Measurements from ENCODE around the gene CCT2. TPM values are rescaled to one million over a fixed set of nuclear protein-coding genes. Genes with fewer than 3 reads are reported as not detected.
A peak's percentile ranks its signal among the peaks of the same experiment; 100 is the strongest.
"Not testable (repeated sequence)": the region's sequence is repeated elsewhere in the genome, so short reads cannot be mapped to it uniquely, and the experiment has no call there.

Gene CCT2
- total RNA-seq, 1 donor from 2014 or later = 447 TPM

- peaks cover 7% of the 10 kb centered on the region for H3K9me3 Mint-ChIP-seq
- H3K36me3 Mint-ChIP-seq (ENCODE audit: low read depth) = peaks cover 43% of the 10 kb centered on the region
- H3K27me3 Mint-ChIP-seq (ENCODE audit: insufficient read depth) = no peaks in the 10 kb centered on the region
- intact Hi-C loops (cut with micrococcal nuclease) = no loop called here
- H3K4me3 Mint-ChIP-seq = no peak overlapping the region
- DNase-seq (ENCODE audit: low spot score) = no peak
- H3K27ac Mint-ChIP-seq = peak overlapping the region; percentile 13
- no peaks in the 10 kb centered on the region for H3K4me1 Mint-ChIP-seq (ENCODE audit: low read depth)
Observed at GRCh38 chr12:69601962-69602685, 16.9 kb downstream of the CCT2 start.

DNA sequence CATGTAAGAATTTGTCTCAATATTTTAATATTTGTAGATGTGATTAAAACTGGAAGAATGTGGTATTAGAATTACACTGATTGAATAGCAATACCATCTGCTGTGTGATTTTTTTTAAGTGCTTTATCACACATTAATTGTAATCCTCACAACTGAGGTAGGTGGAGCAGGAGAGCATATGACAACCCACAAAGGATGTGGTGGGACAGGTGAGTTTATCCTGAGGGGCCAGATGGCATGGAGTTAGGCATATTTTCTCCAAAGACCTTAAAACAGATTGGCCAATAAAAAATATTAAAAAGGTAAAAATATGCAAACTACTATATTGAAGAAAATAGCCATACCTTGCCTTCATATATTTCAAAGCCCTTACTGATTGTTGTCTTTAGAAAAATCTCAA is 17.7 kb downstream of the CCT2 start:
- intact Hi-C loops (cut with micrococcal nuclease) = no loop called here
- Mint-ChIP-seq H3K4me3 (no peak overlapping the region), H3K36me3 (ENCODE audit: low read depth) (peaks cover 36% of the 10 kb centered on the region), H3K27me3 (ENCODE audit: insufficient read depth) (no peaks in the 10 kb centered on the region), H3K27ac (peak overlapping the region; percentile 13), H3K4me1 (ENCODE audit: low read depth) (no peaks in the 10 kb centered on the region), H3K9me3 (peaks cover 7% of the 10 kb centered on the region)
- DNase-seq (ENCODE audit: low spot score) = no peak

- H3K27me3 Mint-ChIP-seq (ENCODE audit: insufficient read depth); H3K4me3 Mint-ChIP-seq; H3K4me1 Mint-ChIP-seq (ENCODE audit: low read depth); H3K9me3 Mint-ChIP-seq; DNase-seq (ENCODE audit: low spot score); intact Hi-C loops (cut with micrococcal nuclease); H3K27ac Mint-ChIP-seq: not testable (repeated sequence)
- H3K36me3 Mint-ChIP-seq (ENCODE audit: low read depth) = peaks cover 31% of the 10 kb centered on the region
Observed at GRCh38 chr12:69603556-69603955, 18.3 kb downstream of the CCT2 start.

DNA sequence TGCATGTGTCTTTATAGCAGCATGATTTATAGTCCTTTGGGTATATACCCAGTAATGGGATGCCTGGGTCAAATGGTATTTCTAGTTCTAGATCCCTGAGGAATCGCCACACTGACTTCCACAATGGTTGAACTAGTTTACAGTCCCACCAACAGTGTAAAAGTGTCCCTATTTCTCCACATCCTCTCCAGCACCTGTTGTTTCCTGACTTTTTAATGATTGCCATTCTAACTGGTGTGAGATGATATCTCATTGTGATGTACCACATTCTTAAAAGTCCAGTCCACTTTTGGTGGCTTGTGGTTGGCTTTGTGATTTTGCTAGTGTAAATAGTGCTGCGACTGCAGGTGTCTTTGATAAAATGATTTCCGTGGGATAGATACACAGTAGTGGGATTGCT is 19.0 kb downstream of the CCT2 start:
- H3K27ac Mint-ChIP-seq; H3K9me3 Mint-ChIP-seq; DNase-seq (ENCODE audit: low spot score); intact Hi-C loops (cut with micrococcal nuclease); H3K4me1 Mint-ChIP-seq (ENCODE audit: low read depth); H3K27me3 Mint-ChIP-seq (ENCODE audit: insufficient read depth); H3K4me3 Mint-ChIP-seq: not testable (repeated sequence)
- H3K36me3 Mint-ChIP-seq (ENCODE audit: low read depth) = peaks cover 26% of the 10 kb centered on the region

- H3K27ac Mint-ChIP-seq = no peak overlapping the region
- intact Hi-C loops (cut with micrococcal nuclease) = no loop called here
- peaks cover 14% of the 10 kb centered on the region for H3K27me3 Mint-ChIP-seq (ENCODE audit: insufficient read depth)
- no peak overlapping the region for H3K4me3 Mint-ChIP-seq
- H3K4me1 Mint-ChIP-seq (ENCODE audit: low read depth) = no peaks in the 10 kb centered on the region
- peaks cover 4% of the 10 kb centered on the region for H3K36me3 Mint-ChIP-seq (ENCODE audit: low read depth)
- no peak for DNase-seq (ENCODE audit: low spot score)
- H3K9me3 Mint-ChIP-seq = no peaks in the 10 kb centered on the region
Observed at GRCh38 chr12:69608114-69608513, 22.9 kb downstream of the CCT2 start.

DNA sequence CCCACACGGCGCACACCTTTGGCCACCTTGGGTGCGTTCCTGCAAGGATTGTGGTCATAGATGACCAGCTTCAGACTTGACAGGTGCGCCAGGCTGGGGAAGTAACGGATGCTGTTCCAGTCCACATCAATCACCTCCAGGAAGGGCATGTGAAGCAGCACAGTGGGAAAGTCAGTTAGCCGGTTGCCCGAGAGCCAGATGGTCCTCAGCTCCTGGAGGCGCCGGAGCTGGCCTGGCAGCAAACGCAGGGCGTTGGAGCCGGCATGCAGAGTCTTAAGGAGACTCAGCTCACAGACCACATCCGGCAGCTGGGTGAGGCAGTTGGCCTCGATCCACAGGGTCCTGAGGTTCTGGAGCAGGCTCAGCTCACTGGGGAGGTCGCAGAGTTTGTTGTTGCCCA is 24.9 kb downstream of the CCT2 start:
- Mint-ChIP-seq H3K36me3 (ENCODE audit: low read depth) (no peaks in the 10 kb centered on the region), H3K27ac (no peak overlapping the region), H3K4me3 (no peak overlapping the region), H3K4me1 (ENCODE audit: low read depth) (no peaks in the 10 kb centered on the region), H3K27me3 (ENCODE audit: insufficient read depth) (peaks cover 14% of the 10 kb centered on the region), H3K9me3 (no peaks in the 10 kb centered on the region)
- DNase-seq (ENCODE audit: low spot score) = no peak
- intact Hi-C loops (cut with micrococcal nuclease) = no loop called here

- no peaks in the 10 kb centered on the region for H3K4me1 Mint-ChIP-seq (ENCODE audit: low read depth)
- no peaks in the 10 kb centered on the region for H3K9me3 Mint-ChIP-seq
- H3K27me3 Mint-ChIP-seq (ENCODE audit: insufficient read depth) = peaks cover 14% of the 10 kb centered on the region
- intact Hi-C loops (cut with micrococcal nuclease) = no loop called here
- no peak within 1 kb of the TSS for H3K4me3 Mint-ChIP-seq
- H3K36me3 Mint-ChIP-seq (ENCODE audit: low read depth) = no peaks in the 10 kb centered on the region
- H3K27ac Mint-ChIP-seq = no peak within 1 kb of the TSS
- no peak for DNase-seq (ENCODE audit: low spot score)
Observed at GRCh38 chr12:69610729-69611128, 25.5 kb downstream of the CCT2 start, which contains the start of gene LRRC10. Gene LRRC10 (minus strand): TSS chr12:69610907. CDS start chr12:69610838, 69 bp downstream.

GRCh38 chr12:69613351-69613750 is 28.1 kb downstream of the CCT2 start:
- DNase-seq (ENCODE audit: low spot score) = no peak
- H3K36me3 Mint-ChIP-seq (ENCODE audit: low read depth) = no peaks in the 10 kb centered on the region
- H3K9me3 Mint-ChIP-seq = no peaks in the 10 kb centered on the region
- H3K4me1 Mint-ChIP-seq (ENCODE audit: low read depth) = no peaks in the 10 kb centered on the region
- H3K27me3 Mint-ChIP-seq (ENCODE audit: insufficient read depth) = peaks cover 12% of the 10 kb centered on the region
- no peak overlapping the region for H3K27ac Mint-ChIP-seq
- no peak overlapping the region for H3K4me3 Mint-ChIP-seq
- intact Hi-C loops (cut with micrococcal nuclease) = no loop called here

DNA sequence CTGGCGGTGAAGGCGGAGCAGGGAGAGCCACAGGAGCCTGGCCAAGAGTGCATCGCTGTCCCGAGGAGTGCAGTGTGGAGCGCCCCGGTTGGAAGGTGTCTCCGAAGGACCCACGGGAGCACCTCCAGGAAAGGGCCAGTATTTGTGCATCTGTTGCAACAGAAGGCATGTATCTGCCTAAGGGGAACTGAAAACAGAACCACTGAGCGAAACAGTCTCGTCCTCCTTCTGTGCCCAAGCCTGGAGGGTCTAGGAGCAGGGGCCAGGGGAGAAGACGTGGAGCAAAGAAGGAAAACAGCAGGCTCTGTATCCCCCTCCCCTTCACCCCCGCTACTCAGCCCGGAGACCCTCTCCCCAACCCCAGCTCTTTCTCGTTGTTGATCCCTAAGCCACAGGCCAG is 30.8 kb downstream of the CCT2 start:
- no peak overlapping the region for H3K4me3 Mint-ChIP-seq

DNA sequence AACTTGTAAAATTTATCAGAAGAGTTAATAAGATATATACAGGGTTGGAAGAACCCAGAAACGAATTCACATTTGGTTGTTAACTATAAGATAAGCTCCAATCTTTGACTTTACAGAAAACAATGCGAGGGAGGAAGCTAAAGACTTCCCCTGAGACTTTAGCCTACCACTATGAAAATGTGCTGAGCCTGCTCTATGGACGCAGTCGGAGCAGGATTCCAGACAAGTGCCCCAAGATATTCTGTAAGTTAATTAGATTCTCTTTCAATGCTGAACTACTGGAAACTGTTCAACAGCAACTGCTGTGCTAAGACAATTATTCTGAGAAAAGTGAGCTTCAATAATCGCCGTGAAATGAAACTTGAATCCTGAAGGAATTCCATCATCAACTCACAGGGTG is 33.8 kb downstream of the CCT2 start:
- intact Hi-C loops (cut with micrococcal nuclease) = no loop called here
- Mint-ChIP-seq H3K27me3 (ENCODE audit: insufficient read depth) (peaks cover 7% of the 10 kb centered on the region), H3K27ac (no peak overlapping the region), H3K4me3 (no peak overlapping the region), H3K4me1 (ENCODE audit: low read depth) (no peaks in the 10 kb centered on the region), H3K36me3 (ENCODE audit: low read depth) (no peaks in the 10 kb centered on the region), H3K9me3 (no peaks in the 10 kb centered on the region)
- DNase-seq (ENCODE audit: low spot score) = no peak

More for the DNA sequence above, 30.8 kb downstream of the CCT2 start:
- peaks cover 12% of the 10 kb centered on the region for H3K27me3 Mint-ChIP-seq (ENCODE audit: insufficient read depth)
- no peaks in the 10 kb centered on the region for H3K9me3 Mint-ChIP-seq
- DNase-seq (ENCODE audit: low spot score) = no peak
- H3K27ac Mint-ChIP-seq = no peak overlapping the region
- H3K36me3 Mint-ChIP-seq (ENCODE audit: low read depth) = no peaks in the 10 kb centered on the region
- intact Hi-C loops (cut with micrococcal nuclease) = no loop called here
- no peaks in the 10 kb centered on the region for H3K4me1 Mint-ChIP-seq (ENCODE audit: low read depth)

- intact Hi-C loops (cut with micrococcal nuclease) = no loop called here
- no peak for DNase-seq (ENCODE audit: low spot score)
- H3K27me3 Mint-ChIP-seq (ENCODE audit: insufficient read depth) = peaks cover 7% of the 10 kb centered on the region
- no peaks in the 10 kb centered on the region for H3K4me1 Mint-ChIP-seq (ENCODE audit: low read depth)
- no peak overlapping the region for H3K27ac Mint-ChIP-seq
- H3K36me3 Mint-ChIP-seq (ENCODE audit: low read depth) = no peaks in the 10 kb centered on the region
- H3K9me3 Mint-ChIP-seq = no peaks in the 10 kb centered on the region
- H3K4me3 Mint-ChIP-seq = no peak overlapping the region
Observed at GRCh38 chr12:69620077-69620476, 34.8 kb downstream of the CCT2 start.

DNA sequence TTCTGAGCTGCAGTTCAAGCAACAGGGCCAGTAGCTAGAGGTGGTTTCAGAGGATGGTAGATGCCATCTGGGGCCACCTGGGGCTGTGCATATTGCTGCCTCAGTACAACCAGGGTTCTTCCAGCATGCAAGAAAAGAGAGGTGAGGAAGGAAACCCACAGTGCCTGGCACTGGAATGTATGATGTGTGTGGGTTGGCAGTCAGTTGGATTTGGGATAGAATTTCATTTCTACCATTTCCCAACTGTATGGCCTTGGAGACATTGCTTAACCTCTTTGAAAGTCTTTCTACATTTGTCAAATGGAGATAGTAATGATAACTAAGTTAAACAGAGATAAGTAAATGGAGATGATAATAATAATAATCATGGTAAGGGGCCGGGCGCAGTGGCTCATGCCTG is 35.7 kb downstream of the CCT2 start:
- no peak for DNase-seq (ENCODE audit: low spot score)
- no peak overlapping the region for H3K4me3 Mint-ChIP-seq
- intact Hi-C loops (cut with micrococcal nuclease) = no loop called here
- H3K36me3 Mint-ChIP-seq (ENCODE audit: low read depth) = no peaks in the 10 kb centered on the region
- no peak overlapping the region for H3K27ac Mint-ChIP-seq
- H3K9me3 Mint-ChIP-seq = no peaks in the 10 kb centered on the region
- no peaks in the 10 kb centered on the region for H3K4me1 Mint-ChIP-seq (ENCODE audit: low read depth)
- peaks cover 7% of the 10 kb centered on the region for H3K27me3 Mint-ChIP-seq (ENCODE audit: insufficient read depth)

DNA sequence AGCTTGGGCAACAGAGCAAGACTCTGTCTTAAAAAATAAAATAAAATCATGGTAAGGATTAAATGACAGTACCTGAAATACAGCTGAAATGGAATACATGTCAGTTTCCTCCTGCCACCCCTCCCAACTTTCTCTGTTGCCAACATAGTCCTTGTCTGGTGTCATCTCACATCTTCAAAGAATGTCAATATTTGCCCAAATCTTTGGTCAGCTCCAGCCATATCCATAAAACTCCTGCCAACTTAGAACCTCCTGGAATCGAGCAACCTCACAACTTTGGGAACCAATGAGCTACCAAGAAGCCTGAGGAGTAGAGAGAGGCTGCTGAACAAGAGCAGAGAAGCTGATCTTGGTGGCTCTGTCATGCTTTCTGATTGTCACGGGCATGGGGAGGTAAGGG is 36.3 kb downstream of the CCT2 start:
- no peaks in the 10 kb centered on the region for H3K4me1 Mint-ChIP-seq (ENCODE audit: low read depth)
- DNase-seq (ENCODE audit: low spot score) = no peak
- H3K9me3 Mint-ChIP-seq = no peaks in the 10 kb centered on the region
- H3K27ac Mint-ChIP-seq = no peak overlapping the region
- no peaks in the 10 kb centered on the region for H3K36me3 Mint-ChIP-seq (ENCODE audit: low read depth)
- intact Hi-C loops (cut with micrococcal nuclease) = no loop called here
- H3K4me3 Mint-ChIP-seq = no peak overlapping the region
- H3K27me3 Mint-ChIP-seq (ENCODE audit: insufficient read depth) = peaks cover 7% of the 10 kb centered on the region

DNA sequence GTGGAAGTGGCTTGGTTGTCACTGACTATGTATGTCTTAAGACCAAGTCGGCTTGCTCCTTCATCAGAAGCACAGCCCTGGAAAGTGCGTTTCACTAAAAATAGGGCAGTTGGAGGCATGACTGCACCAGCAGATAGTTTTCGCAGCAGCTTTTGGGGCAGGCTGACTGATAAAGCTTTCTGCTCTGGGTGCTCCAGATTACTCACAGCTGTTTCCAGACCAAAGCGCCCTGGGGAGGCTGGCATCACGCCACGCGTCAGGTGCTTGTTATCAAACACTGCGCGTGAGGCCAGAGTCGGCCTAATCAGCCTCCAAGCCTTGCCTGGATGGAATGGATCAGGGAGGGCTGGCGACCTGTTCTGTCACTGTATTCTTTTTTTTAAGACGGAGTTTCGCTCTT is 38.7 kb downstream of the CCT2 start:
- Mint-ChIP-seq H3K36me3 (ENCODE audit: low read depth) (no peaks in the 10 kb centered on the region), H3K27me3 (ENCODE audit: insufficient read depth) (peaks cover 7% of the 10 kb centered on the region), H3K27ac (no peak overlapping the region), H3K9me3 (no peaks in the 10 kb centered on the region), H3K4me3 (no peak overlapping the region), H3K4me1 (ENCODE audit: low read depth) (no peaks in the 10 kb centered on the region)
- DNase-seq (ENCODE audit: low spot score) = no peak
- intact Hi-C loops (cut with micrococcal nuclease) = no loop called here
